Kidney epithelial cell (primary cell): ENCODE results near the gene PAQR3. TPM values are rescaled to one million over a fixed set of nuclear protein-coding genes. Genes with fewer than 3 reads are reported as not detected.
A peak's percentile ranks its signal among the peaks of the same experiment; 100 is the strongest.
"Not testable (repeated sequence)": the region's sequence is repeated elsewhere in the genome, so short reads cannot be mapped to it uniquely, and the experiment has no call there.

Experiments
- DNase-seq: peaks from one replicate; pipeline ENCODE4 v3.0.0-alpha.2; 2010; ENCODE audit warnings: low read depth
- H3K27me3 ChIP-seq: 2 replicates; pipeline ENCODE4 v1.6.0; 2011; ENCODE audit warnings: low read length; ENCODE audit not compliant: control insufficient read depth, insufficient read depth
- H3K36me3 ChIP-seq: 2 replicates; pipeline ENCODE4 v1.5.1; 2011; ENCODE audit warnings: low read length; ENCODE audit not compliant: control insufficient read depth, insufficient read depth
- H3K4me3 ChIP-seq: 2 replicates; pipeline ENCODE4 v1.5.1; 2011; ENCODE audit warnings: low read depth, mild to moderate bottlenecking, control low read depth, low read length
- total RNA-seq: library from RNA; depleted of rRNA; stranded (reverse); fragments of >200 nt; gene quantifications from 2 replicates; pipeline ENCODE4 v1.2.3, GENCODE V29; 2015
- TF ChIP-seq, protein P1 (sequence below): IDR thresholded peaks from 2 replicates; pipeline ENCODE4 v1.5.1; 2011; ENCODE audit warnings: mild to moderate bottlenecking, moderate library complexity, low read length, control low read depth, inconsistent platforms; ENCODE audit not compliant: insufficient read depth, poor library complexity, severe bottlenecking

Gene PAQR3
- total RNA-seq, 1 donor from 2014 or later: 79.0 TPM

GRCh38 chr4:78878031-78878430 lies 61.2 kb downstream of the PAQR3 start:
- no peaks in the 10 kb centered on the region for H3K27me3 ChIP-seq
- no peak overlapping the region for H3K4me3 ChIP-seq
- DNase-seq: no peak
- TF ChIP-seq, protein P1, sequence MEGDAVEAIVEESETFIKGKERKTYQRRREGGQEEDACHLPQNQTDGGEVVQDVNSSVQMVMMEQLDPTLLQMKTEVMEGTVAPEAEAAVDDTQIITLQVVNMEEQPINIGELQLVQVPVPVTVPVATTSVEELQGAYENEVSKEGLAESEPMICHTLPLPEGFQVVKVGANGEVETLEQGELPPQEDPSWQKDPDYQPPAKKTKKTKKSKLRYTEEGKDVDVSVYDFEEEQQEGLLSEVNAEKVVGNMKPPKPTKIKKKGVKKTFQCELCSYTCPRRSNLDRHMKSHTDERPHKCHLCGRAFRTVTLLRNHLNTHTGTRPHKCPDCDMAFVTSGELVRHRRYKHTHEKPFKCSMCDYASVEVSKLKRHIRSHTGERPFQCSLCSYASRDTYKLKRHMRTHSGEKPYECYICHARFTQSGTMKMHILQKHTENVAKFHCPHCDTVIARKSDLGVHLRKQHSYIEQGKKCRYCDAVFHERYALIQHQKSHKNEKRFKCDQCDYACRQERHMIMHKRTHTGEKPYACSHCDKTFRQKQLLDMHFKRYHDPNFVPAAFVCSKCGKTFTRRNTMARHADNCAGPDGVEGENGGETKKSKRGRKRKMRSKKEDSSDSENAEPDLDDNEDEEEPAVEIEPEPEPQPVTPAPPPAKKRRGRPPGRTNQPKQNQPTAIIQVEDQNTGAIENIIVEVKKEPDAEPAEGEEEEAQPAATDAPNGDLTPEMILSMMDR: no peak
- no peaks in the 10 kb centered on the region for H3K36me3 ChIP-seq

- peaks cover 2% of the 10 kb centered on the region for H3K36me3 ChIP-seq
- TF ChIP-seq, protein P1: no peak
- H3K27me3 ChIP-seq: no peaks in the 10 kb centered on the region
- no peak for DNase-seq
- H3K4me3 ChIP-seq: no peak overlapping the region
These were observed 62.5 kb downstream of the PAQR3 start for GRCh38 chr4:78876568-78877320.

DNA sequence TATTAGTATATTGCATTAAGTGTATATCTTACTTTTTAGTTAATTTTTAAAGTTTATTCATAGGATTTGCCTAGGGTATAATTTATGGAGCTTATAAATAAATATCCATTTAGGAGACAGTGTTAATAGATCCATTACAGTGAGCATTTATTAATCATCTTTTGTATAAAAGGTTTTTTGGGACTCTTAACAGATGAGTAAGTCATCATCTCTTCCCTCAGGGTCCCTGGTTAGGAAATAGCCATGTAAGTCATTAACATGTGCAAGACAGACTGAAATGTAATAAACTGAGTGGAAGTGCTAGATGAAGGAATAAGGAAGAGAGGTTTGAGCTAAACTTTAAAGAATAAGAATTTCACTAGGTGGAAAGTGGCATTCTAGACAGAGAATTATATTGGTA lies 69.2 kb downstream of the PAQR3 start:
- no peaks in the 10 kb centered on the region for H3K27me3 ChIP-seq
- TF ChIP-seq, protein P1: no peak
- H3K4me3 ChIP-seq: no peak overlapping the region
- DNase-seq: no peak
- peaks cover 2% of the 10 kb centered on the region for H3K36me3 ChIP-seq

DNA sequence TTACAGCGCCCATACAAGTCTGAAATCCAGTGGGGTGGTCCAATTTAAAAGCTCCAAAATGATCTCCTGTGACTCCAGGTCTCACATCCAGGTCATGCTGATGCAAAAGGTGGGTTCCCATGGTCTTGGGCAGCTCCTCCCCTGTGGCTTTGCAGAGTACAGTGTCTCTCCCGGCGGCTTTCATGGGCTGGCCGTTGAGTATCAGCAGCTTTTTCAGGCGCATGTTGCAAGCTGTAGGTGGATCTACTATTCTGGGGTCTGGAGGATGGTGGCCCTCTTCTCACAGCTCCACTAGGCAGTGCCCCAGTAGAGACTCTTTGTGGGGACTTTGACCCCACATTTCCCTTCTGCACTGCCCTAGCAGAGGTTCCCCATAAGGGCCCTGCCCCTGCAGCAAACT lies 70.5 kb downstream of the PAQR3 start:
- not testable (repeated sequence) for H3K4me3 ChIP-seq, H3K27me3 ChIP-seq, H3K36me3 ChIP-seq, DNase-seq

DNA sequence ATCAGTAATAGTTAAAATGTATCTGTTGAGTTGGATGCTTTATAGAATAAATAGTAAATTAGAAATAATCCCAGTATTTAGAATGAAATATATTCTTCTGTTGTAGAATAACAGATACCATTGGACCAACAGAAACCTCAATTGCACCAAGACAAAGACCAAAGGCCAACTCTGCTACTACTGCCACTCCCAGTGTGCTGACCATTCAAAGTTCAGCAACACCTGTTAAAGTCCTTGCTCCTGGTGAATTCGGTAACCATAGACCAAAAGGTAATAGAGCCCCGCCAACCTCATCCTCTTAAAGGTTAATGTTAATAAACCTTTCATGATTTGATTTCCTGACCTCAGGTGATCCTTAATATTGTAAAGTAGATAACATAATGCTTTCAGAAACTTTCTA lies 73.8 kb downstream of the PAQR3 start:
- DNase-seq: no peak
- no peaks in the 10 kb centered on the region for H3K27me3 ChIP-seq
- H3K36me3 ChIP-seq: no peaks in the 10 kb centered on the region
- TF ChIP-seq, protein P1: no peak
- H3K4me3 ChIP-seq: no peak overlapping the region

- TF ChIP-seq, protein P1: peak; percentile 62
- DNase-seq: peak; percentile 43
- Histone ChIP-seq H3K36me3 (no peaks in the 10 kb centered on the region), H3K4me3 (no peak overlapping the region), H3K27me3 (no peaks in the 10 kb centered on the region)
These were observed 74.7 kb downstream of the PAQR3 start for GRCh38 chr4:78864405-78865024.
